Measurements from ENCODE around the gene FNTB. TPM values are rescaled to one million over a fixed set of nuclear protein-coding genes. Genes with fewer than 3 reads are reported as not detected.

The FNTB gene
- total and polyA plus RNA-seq, 2 of the 8 experiments (the other 6 are each of a cell fraction or from before 2014, with no cell fraction given), result 16.0 to 20.7 TPM

GRCh38 chr14:65024957-65025356 is 38.3 kb downstream of the FNTB start:
- H3K27ac ChIP-seq (ENCODE audit: low read depth, low read length), result no peak overlapping the region
- no peak overlapping the region for H2BK20ac ChIP-seq (ENCODE audit: low read length)
- H2BK5ac ChIP-seq (ENCODE audit: low read depth, low read length), result no peak overlapping the region
- no peak for FAIRE-seq
- ChIA-PET POLR2A (ENCODE audit: partially characterized antibody) (no interaction called here), CTCF (ENCODE audit: partially characterized antibody) (interaction anchor here (0.6 to 2.5 kb wide), 7 partner anchors 9 to 935 kb away, joined by 3 to 13 read pairs (median 3); partner anchors contain the start of gene FNTB)
- no peaks in the 10 kb centered on the region for H3K79me2 ChIP-seq (ENCODE audit: control insufficient read depth in 1 of 2, insufficient read depth in 2 of 2, low read length in 2 of 2)
- no peak overlapping the region for H2BK15ac ChIP-seq (ENCODE audit: low read length)
- H3K23ac ChIP-seq (ENCODE audit: insufficient read length), result no peak overlapping the region
- no peak overlapping the region for H3K56ac ChIP-seq (replicated peaks; ENCODE audit: insufficient read length, low read depth, low read length)
- H2AK5ac ChIP-seq (ENCODE audit: low read depth, low read length), result no peak overlapping the region
- no peak overlapping the region for H3K14ac ChIP-seq (ENCODE audit: insufficient read length)
- H3K4me2 ChIP-seq (ENCODE audit: insufficient read depth in 1 of 2, low read depth in 2 of 2, low read length in 2 of 2), result no peak overlapping the region
- no peaks in the 10 kb centered on the region for H3K27me3 ChIP-seq (replicated peaks in 1 of 4; ENCODE audit: control insufficient read depth in 3 of 4, extremely low read depth in 1 of 4, insufficient read depth in 3 of 4, low read length in 3 of 4)
- WGBS, 2 experiments (ENCODE audit: extremely low coverage in 1 of 2, insufficient coverage in 1 of 2, insufficient read length in 1 of 2, insufficient replicate concordance in 2 of 2, low coverage in 1 of 2, low lambda C conversion rate in 2 of 2, missing lambda C conversion rate in 1 of 2), result 80% methylated on average over 5 of the region's 5 CpGs; no CpG with 5 or more reads in 1 of the 2 experiments
- H3K18ac ChIP-seq (ENCODE audit: extremely low read depth, low read length), result no peak overlapping the region
- H4K8ac ChIP-seq (ENCODE audit: extremely low read depth, insufficient read depth, low read length), result no peak overlapping the region
- no peaks in the 10 kb centered on the region for H3K9me3 ChIP-seq (ENCODE audit: insufficient read depth in 2 of 2, low read depth in 1 of 2, low read length in 1 of 2)
- H4K20me1 ChIP-seq (replicated peaks in 1 of 2; ENCODE audit: control insufficient read depth in 1 of 2, insufficient read depth in 2 of 2, low read length in 2 of 2), result peaks cover 0 to 2% of the 10 kb centered on the region in 2 experiments
- H2AFZ ChIP-seq (ENCODE audit: low read length), result no peak overlapping the region
- no peaks in the 10 kb centered on the region for H3K4me1 ChIP-seq (replicated peaks in 1 of 4; ENCODE audit: control insufficient read depth in 3 of 4, insufficient read depth in 4 of 4, low read length in 3 of 4)
- H3K4ac ChIP-seq (replicated peaks; ENCODE audit: insufficient read length, low read depth, low read length), result no peak overlapping the region
- H4K5ac ChIP-seq (ENCODE audit: insufficient read length, low read depth, low read length), result no peak overlapping the region
- no peak overlapping the region for H2BK120ac ChIP-seq (replicated peaks; ENCODE audit: low read depth, low read length)
- no peaks in the 10 kb centered on the region; the same call in 1 of the 2 replicates for H3K23me2 ChIP-seq (ENCODE audit: low read depth, low read length)
- peaks cover 0 to 8% (median 4%) of the 10 kb centered on the region in 4 experiments; a peak in 4 of 8 replicates for H3K36me3 ChIP-seq (ENCODE audit: control insufficient read depth in 2 of 4, insufficient read depth in 4 of 4, low read length in 3 of 4)
- H3K9ac ChIP-seq (replicated peaks in 1 of 4; ENCODE audit: extremely low read depth in 1 of 4, low read depth in 3 of 4, low read length in 3 of 4), result no peak overlapping the region
- H2BK12ac ChIP-seq (ENCODE audit: low read depth, low read length), result no peak overlapping the region
- H3K4me3 ChIP-seq (ENCODE audit: extremely low read depth in 1 of 4, insufficient read depth in 2 of 4, low read depth in 3 of 4, low read length in 4 of 4), result no peak overlapping the region
- no peaks in the 10 kb centered on the region for H3K79me1 ChIP-seq (ENCODE audit: low read depth, low read length)
- no peak overlapping the region for H4K91ac ChIP-seq (replicated peaks; ENCODE audit: insufficient read length, low read length)
- DNase-seq (ENCODE audit: low read depth in 1 of 2, low spot score in 2 of 2), result no peak
- no peak for TF ChIP-seq PHF8 (conservative IDR thresholded peaks at IDR 0.05; ENCODE audit: low read depth, low read length)
